Progenitor cell of endocrine pancreas (in vitro differentiated cells): Measurements from ENCODE around the gene CRHR1. TPM values are rescaled to one million over a fixed set of nuclear protein-coding genes. Genes with fewer than 3 reads are reported as not detected.

Experiments
- DNase-seq: peaks from one replicate; pipeline ENCODE4 v3.0.0; 2021; ENCODE audit warnings: low spot score; ENCODE audit not compliant: unreplicated experiment
- H3K27ac Mint-ChIP-seq: 2 replicates; pipeline ENCODE4 v1.8.0; 2021; ENCODE audit warnings: mild to moderate bottlenecking, moderate library complexity, mixed read lengths
- H3K27me3 Mint-ChIP-seq: 2 replicates; pipeline ENCODE4 v1.8.0; 2021; ENCODE audit warnings: mixed read lengths
- H3K36me3 Mint-ChIP-seq: 2 replicates; pipeline ENCODE4 v1.8.0; 2022; ENCODE audit warnings: mixed read lengths; ENCODE audit not compliant: insufficient read depth
- H3K4me1 Mint-ChIP-seq: 2 replicates; pipeline ENCODE4 v1.8.0; 2021; ENCODE audit warnings: low read depth, mixed read lengths
- H3K4me3 Mint-ChIP-seq: 2 replicates; pipeline ENCODE4 v1.8.0; 2021; ENCODE audit warnings: low read depth, mild to moderate bottlenecking, moderate library complexity, mixed read lengths
- H3K9me3 Mint-ChIP-seq: 2 replicates; pipeline ENCODE4 v1.8.0; 2021; ENCODE audit warnings: low read depth, mixed read lengths
- CTCF ChIP-seq: fragments of 200-600 bp; sonication (generic); IDR thresholded peaks from one replicate; pipeline ENCODE4 v1.5.0; 2021; ENCODE audit warnings: antibody characterized with exemption, mild to moderate bottlenecking; ENCODE audit not compliant: unreplicated experiment
- total RNA-seq: library from RNA; stranded (reverse); gene quantifications from 2 replicates; pipeline ENCODE4 v1.2.1, GENCODE V29; 2021

Gene CRHR1
- total RNA-seq, 1 donor from 2014 or later = not detected

GRCh38 chr17:45770632-45771270, 13.4 kb upstream of the CRHR1 start:
- H3K27me3 Mint-ChIP-seq = peaks cover 58% of the 10 kb centered on the region
- peaks cover 2% of the 10 kb centered on the region for H3K4me1 Mint-ChIP-seq
- no peak for TF ChIP-seq CTCF
- H3K9me3 Mint-ChIP-seq = no peaks in the 10 kb centered on the region
- DNase-seq = no peak
- H3K36me3 Mint-ChIP-seq = no peaks in the 10 kb centered on the region
- H3K27ac Mint-ChIP-seq = no peak overlapping the region
- H3K4me3 Mint-ChIP-seq = no peak overlapping the region

- no peak for DNase-seq
- H3K27ac Mint-ChIP-seq = no peak overlapping the region
- no peak overlapping the region for H3K4me3 Mint-ChIP-seq
- peaks cover 2% of the 10 kb centered on the region for H3K4me1 Mint-ChIP-seq
- no peaks in the 10 kb centered on the region for H3K36me3 Mint-ChIP-seq
- no peaks in the 10 kb centered on the region for H3K9me3 Mint-ChIP-seq
- no peak for TF ChIP-seq CTCF
- H3K27me3 Mint-ChIP-seq = peaks cover 62% of the 10 kb centered on the region
These were observed 12.7 kb upstream of the CRHR1 start for GRCh38 chr17:45771271-45771959.

- H3K27me3 Mint-ChIP-seq = peaks cover 78% of the 10 kb centered on the region
- no peak overlapping the region for H3K4me3 Mint-ChIP-seq
- no peaks in the 10 kb centered on the region for H3K36me3 Mint-ChIP-seq
- H3K27ac Mint-ChIP-seq = no peak overlapping the region
- H3K4me1 Mint-ChIP-seq = peaks cover 2% of the 10 kb centered on the region
- no peak for TF ChIP-seq CTCF
- no peak for DNase-seq
- no peaks in the 10 kb centered on the region for H3K9me3 Mint-ChIP-seq
These were observed 9.0 kb upstream of the CRHR1 start for GRCh38 chr17:45775148-45775547.

GRCh38 chr17:45775576-45776011, 8.5 kb upstream of the CRHR1 start:
- Mint-ChIP-seq H3K4me3 (no peak overlapping the region), H3K27me3 (peaks cover 78% of the 10 kb centered on the region), H3K4me1 (peaks cover 2% of the 10 kb centered on the region), H3K27ac (no peak overlapping the region), H3K36me3 (no peaks in the 10 kb centered on the region), H3K9me3 (no peaks in the 10 kb centered on the region)
- no peak for TF ChIP-seq CTCF
- DNase-seq = no peak

GRCh38 chr17:45776896-45777295, 7.2 kb upstream of the CRHR1 start:
- H3K27me3 Mint-ChIP-seq = peaks cover 79% of the 10 kb centered on the region
- no peaks in the 10 kb centered on the region for H3K9me3 Mint-ChIP-seq
- TF ChIP-seq CTCF = no peak
- no peak overlapping the region for H3K27ac Mint-ChIP-seq
- H3K36me3 Mint-ChIP-seq = no peaks in the 10 kb centered on the region
- DNase-seq = no peak
- H3K4me3 Mint-ChIP-seq = no peak overlapping the region
- no peaks in the 10 kb centered on the region for H3K4me1 Mint-ChIP-seq
